HEK293T (cell line): ENCODE measurements around the gene NOS1.
"Not testable (repeated sequence)": the region's sequence is repeated elsewhere in the genome, so short reads cannot be mapped to it uniquely, and the experiment has no call there.

ENCODE experiments used
- CTCF ChIA-PET: fragments of 350-600 bp; formaldehyde crosslinking; extraction: SDS; loops from one replicate; lab custom pipeline; 2021; ENCODE audit warnings: antibody characterized with exemption, inconsistent platforms; lab: Yijun Ruan, JAX
- POLR2A ChIA-PET: fragments of 350-600 bp; formaldehyde crosslinking; extraction: SDS; loops from one replicate; lab custom pipeline; 2020; ENCODE audit warnings: antibody characterized with exemption, inconsistent platforms; lab: Yijun Ruan, JAX
- DNase-seq: peaks from one replicate; pipeline ENCODE4 v3.0.0; 2012; ENCODE audit warnings: mixed read lengths; ENCODE audit errors: extremely low spot score
- ARNT ChIP-seq: fragments of 450-650 bp; IDR thresholded peaks from 2 replicates; pipeline ENCODE4 v1.6.1; 2017; ENCODE audit warnings: mild to moderate bottlenecking
- BHLHE40 ChIP-seq: fragments of 450-650 bp; IDR thresholded peaks from 2 replicates; pipeline ENCODE4 v1.6.1; 2016; ENCODE audit warnings: mild to moderate bottlenecking, moderate library complexity, borderline replicate concordance
- CTBP1 ChIP-seq: fragments of 450-650 bp; IDR thresholded peaks from 2 replicates; pipeline ENCODE4 v1.6.1; 2016; ENCODE audit warnings: borderline replicate concordance
- ELF4 ChIP-seq: fragments of 450-650 bp; IDR thresholded peaks from 2 replicates; pipeline ENCODE4 v1.6.1; 2017; ENCODE audit warnings: antibody characterized with exemption
- FOXA1 ChIP-seq: fragments of 450-650 bp; IDR thresholded peaks from 2 replicates; pipeline ENCODE4 v1.6.1; 2016; ENCODE audit warnings: mild to moderate bottlenecking
- FOXK2 ChIP-seq: fragments of 450-650 bp; IDR thresholded peaks from 2 replicates; pipeline ENCODE4 v1.6.1; 2016; ENCODE audit warnings: mild to moderate bottlenecking
- FOXM1 ChIP-seq: fragments of 450-650 bp; IDR thresholded peaks from 2 replicates; pipeline ENCODE4 v1.6.1; 2017; ENCODE audit warnings: mild to moderate bottlenecking, borderline replicate concordance
- HDGF ChIP-seq: fragments of 450-650 bp; IDR thresholded peaks from 2 replicates; pipeline ENCODE4 v1.6.1; 2017; ENCODE audit warnings: antibody characterized with exemption, borderline replicate concordance
- L3MBTL2 ChIP-seq: fragments of 450-650 bp; conservative IDR thresholded peaks from 2 replicates; pipeline ENCODE4 v1.6.1; 2016; ENCODE audit warnings: mild to moderate bottlenecking
- LEF1 ChIP-seq: fragments of 450-650 bp; IDR thresholded peaks from 2 replicates; pipeline ENCODE4 v1.6.1; 2017; ENCODE audit warnings: mild to moderate bottlenecking, borderline replicate concordance
- NFRKB ChIP-seq: fragments of 450-650 bp; IDR thresholded peaks from 2 replicates; pipeline ENCODE4 v1.6.1; 2016; ENCODE audit warnings: mild to moderate bottlenecking, moderate library complexity
- PKNOX1 ChIP-seq: fragments of 450-650 bp; IDR thresholded peaks from 2 replicates; pipeline ENCODE4 v1.6.1; 2016
- SP1 ChIP-seq: fragments of 450-650 bp; IDR thresholded peaks from 2 replicates; pipeline ENCODE4 v1.6.1; 2017
- SUZ12 ChIP-seq: fragments of 450-650 bp; IDR thresholded peaks from 2 replicates; pipeline ENCODE4 v1.6.1; 2016; ENCODE audit warnings: mild to moderate bottlenecking
- TARDBP ChIP-seq: fragments of 450-650 bp; IDR thresholded peaks from 2 replicates; pipeline ENCODE4 v1.6.1; 2016
- ZNF384 ChIP-seq: fragments of 450-650 bp; IDR thresholded peaks from 2 replicates; pipeline ENCODE4 v1.6.1; 2016

The NOS1 gene

GRCh38 chr12:117402363-117402762, 40.9 kb upstream of the NOS1 start:
- DNase-seq, result no peak
- ChIA-PET CTCF (no interaction called here), POLR2A (no interaction called here)
- TF ChIP-seq PKNOX1 (no peak), ZNF384 (no peak), HDGF (no peak), NFRKB (no peak), SUZ12 (no peak), L3MBTL2 (no peak), TARDBP (no peak), ARNT (no peak), FOXA1 (no peak), ELF4 (no peak), SP1 (no peak), BHLHE40 (no peak), FOXK2 (no peak), FOXM1 (no peak), CTBP1 (no peak), LEF1 (no peak)

- ChIA-PET CTCF (no interaction called here), POLR2A (no interaction called here)
- no peak for DNase-seq
- TF ChIP-seq FOXA1 (no peak), NFRKB (no peak), L3MBTL2 (no peak), BHLHE40 (no peak), SUZ12 (no peak), LEF1 (no peak)
These were observed 39.5 kb upstream of the NOS1 start for GRCh38 chr12:117400912-117401311.

GRCh38 chr12:117398482-117398881, 37.1 kb upstream of the NOS1 start:
- CTCF ChIA-PET, DNase-seq, POLR2A ChIA-PET: not testable (repeated sequence)

GRCh38 chr12:117395766-117396165, 34.3 kb upstream of the NOS1 start:
- ChIA-PET CTCF (no interaction called here), POLR2A (no interaction called here)
- no peak for DNase-seq
- TF ChIP-seq CTBP1 (no peak), NFRKB (no peak), ELF4 (no peak), ARNT (no peak), LEF1 (no peak), HDGF (no peak), FOXA1 (no peak), FOXK2 (no peak), FOXM1 (no peak), SP1 (no peak)

- no peak for TF ChIP-seq SUZ12
- no peak for TF ChIP-seq CTBP1
- no peak for TF ChIP-seq HDGF
- TF ChIP-seq TARDBP, result no peak
- TF ChIP-seq NFRKB, result no peak
- TF ChIP-seq FOXK2, result no peak
- TF ChIP-seq LEF1, result no peak
- no peak for TF ChIP-seq FOXA1
- no peak for TF ChIP-seq ARNT
- no peak for TF ChIP-seq ZNF384
- no peak for TF ChIP-seq ELF4
- TF ChIP-seq L3MBTL2, result no peak
- no peak for TF ChIP-seq FOXM1
- TF ChIP-seq SP1, result no peak
- ChIA-PET POLR2A (no interaction called here), CTCF (interaction anchor here (0.6 kb wide), 1 partner anchor 479 kb away, joined by 3 read pairs; no protein-coding TSS in a partner anchor)
- no peak for DNase-seq
These were observed 33.1 kb upstream of the NOS1 start for GRCh38 chr12:117394491-117394890.

GRCh38 chr12:117393656-117394055, 32.2 kb upstream of the NOS1 start:
- CTCF ChIA-PET, result no interaction called here
- TF ChIP-seq BHLHE40, result no peak
- TF ChIP-seq ELF4, result no peak
- TF ChIP-seq L3MBTL2, result no peak
- TF ChIP-seq HDGF, result no peak
- no peak for TF ChIP-seq LEF1
- TF ChIP-seq PKNOX1, result no peak
- TF ChIP-seq ZNF384, result no peak
- POLR2A ChIA-PET, result no interaction called here
- DNase-seq, result no peak

GRCh38 chr12:117390866-117391265, 29.4 kb upstream of the NOS1 start:
- POLR2A ChIA-PET, result no interaction called here
- no peak for TF ChIP-seq BHLHE40
- TF ChIP-seq SP1, result no peak
- no peak for TF ChIP-seq NFRKB
- TF ChIP-seq SUZ12, result no peak
- TF ChIP-seq L3MBTL2, result no peak
- TF ChIP-seq TARDBP, result no peak
- no peak for TF ChIP-seq CTBP1
- no peak for DNase-seq
- CTCF ChIA-PET, result no interaction called here
